Spinal cord (tissue), 10 donors: ENCODE results near the gene CDKL1. TPM values are rescaled to one million over a fixed set of nuclear protein-coding genes. Genes with fewer than 3 reads are reported as not detected.
"Not testable (repeated sequence)": the region's sequence is repeated elsewhere in the genome, so short reads cannot be mapped to it uniquely, and the experiment has no call there.

Source experiments
- DNase-seq, 6 donors: peaks; one replicate each; pipeline versions ENCODE4 v3.0.0 to v3.0.0-alpha.2; 2013 to 2015; ENCODE audit warnings: low spot score in 6 of 6, low read depth in 4 of 6
- H3K27ac ChIP-seq: one replicate; pipeline ENCODE4 v1.5.1; 2013; ENCODE audit warnings: low read depth, low read length, control low read depth
- H3K27me3 ChIP-seq: one replicate; pipeline ENCODE4 v1.6.1; 2013; ENCODE audit warnings: low read length; ENCODE audit not compliant: control insufficient read depth, insufficient read depth
- H3K36me3 ChIP-seq: one replicate; pipeline ENCODE4 v1.6.1; 2013; ENCODE audit warnings: low read length; ENCODE audit not compliant: control insufficient read depth, insufficient read depth
- H3K4me1 ChIP-seq: one replicate; pipeline ENCODE4 v1.6.1; 2013; ENCODE audit warnings: low read length; ENCODE audit not compliant: control insufficient read depth, insufficient read depth
- H3K4me3 ChIP-seq: one replicate; pipeline ENCODE4 v1.5.1; 2013; ENCODE audit warnings: low read depth, low read length, control low read depth
- H3K9me3 ChIP-seq: one replicate; pipeline ENCODE4 v1.6.1; 2013; ENCODE audit warnings: low read length; ENCODE audit not compliant: control insufficient read depth, insufficient read depth
- WGBS: methylation state at CpG from one replicate; pipeline ENCODE4 v1.1.5; 2013; ENCODE audit warnings: missing lambda C conversion rate; ENCODE audit not compliant: insufficient coverage; 5-methylcytosine and 5-hydroxymethylcytosine counted together
- polyA plus RNA-seq, 2 donors: library from polyadenylated mRNA; unstranded; fragments of 120-200 nt; gene quantifications; one replicate each; pipeline ENCODE4 v1.2.1, GENCODE V29; 2013; ENCODE audit not compliant: insufficient read length in 2 of 2
- total RNA-seq, 2 donors: library from RNA; depleted of rRNA in 1 of 2; stranded (reverse); fragments of 120-200 nt in 1 of 2; fragments of >200 nt in 1 of 2; gene quantifications; one replicate each; pipeline versions ENCODE4 v1.2.3 to v1.2.4, GENCODE V29; 2013 to 2014
- donor health status: healthy.

Gene CDKL1
- total and polyA plus RNA-seq, 4 donors, result 13.2 to 16.9 (median 15.1) TPM

DNA sequence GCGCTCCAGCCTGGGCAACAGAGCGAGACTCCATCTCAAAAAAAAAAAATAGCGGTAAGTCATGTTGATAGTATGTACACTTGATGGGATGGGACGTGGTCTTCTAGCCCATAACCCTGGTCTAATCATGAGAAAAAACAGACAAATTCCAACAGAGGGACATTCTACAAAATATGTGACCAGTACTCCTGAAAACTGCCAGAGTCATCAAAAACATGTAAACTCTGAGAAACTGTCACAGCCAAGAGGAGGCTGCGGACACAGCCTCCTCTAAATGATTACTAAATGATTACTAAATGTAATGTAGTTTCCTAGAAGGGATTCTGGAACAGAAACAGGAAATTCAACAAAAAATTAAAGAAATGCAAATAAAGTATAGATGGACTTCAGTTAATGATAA is 20.9 kb downstream of the CDKL1 start:
- H3K27me3 ChIP-seq, result no peaks in the 10 kb centered on the region
- H3K4me1 ChIP-seq, result no peaks in the 10 kb centered on the region
- H3K27ac ChIP-seq, result no peak overlapping the region
- 100% methylated on average over 1 of the region's 5 CpGs for WGBS
- no peaks in the 10 kb centered on the region for H3K36me3 ChIP-seq
- no peaks in the 10 kb centered on the region for H3K9me3 ChIP-seq
- no peak for DNase-seq
- H3K4me3 ChIP-seq, result no peak overlapping the region

DNA sequence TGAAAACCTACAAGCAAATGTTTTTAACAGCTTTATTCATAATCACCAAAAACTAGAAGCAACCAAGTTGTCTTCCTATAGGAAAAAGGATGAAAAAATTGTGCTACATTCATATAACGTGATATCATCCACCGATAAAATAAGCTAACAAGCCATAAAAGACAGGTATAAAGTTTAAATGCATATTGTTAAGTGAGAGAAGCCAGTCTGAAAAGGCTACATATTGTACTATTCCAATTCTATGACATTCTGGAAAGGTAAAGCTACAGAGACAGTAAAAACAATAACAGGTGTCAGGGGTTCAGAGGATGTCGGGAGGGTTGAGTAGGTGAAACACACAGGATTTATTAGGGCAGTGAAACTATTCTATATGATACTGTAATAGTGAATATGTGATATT is 22.7 kb downstream of the CDKL1 start:
- WGBS, result 100% methylated on average over 1 of the region's 3 CpGs
- no peak for DNase-seq
- no peaks in the 10 kb centered on the region for H3K9me3 ChIP-seq
- H3K4me1 ChIP-seq, result no peaks in the 10 kb centered on the region
- no peak overlapping the region for H3K27ac ChIP-seq
- no peak overlapping the region for H3K4me3 ChIP-seq
- H3K27me3 ChIP-seq, result no peaks in the 10 kb centered on the region
- H3K36me3 ChIP-seq, result no peaks in the 10 kb centered on the region

DNA sequence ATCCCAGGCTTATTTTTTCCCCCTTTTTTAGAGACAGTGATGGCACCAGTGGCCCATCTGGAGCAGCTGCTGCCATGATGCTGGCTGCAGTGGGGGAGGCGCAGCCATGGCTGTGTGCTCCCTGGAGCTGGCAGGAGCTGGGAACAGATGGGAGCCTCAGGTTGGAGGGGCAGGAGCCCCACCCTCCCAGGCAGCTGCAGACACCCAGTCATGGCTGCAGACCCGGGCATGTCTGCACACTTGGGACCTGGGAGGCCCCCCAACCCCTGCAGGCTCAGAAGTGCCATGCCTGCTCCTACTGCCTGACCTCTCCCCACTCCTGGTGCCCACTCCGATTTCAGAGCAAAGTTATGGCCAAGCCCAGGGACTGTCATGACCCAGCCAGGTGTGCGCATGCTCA is 25.1 kb downstream of the CDKL1 start:
- DNase-seq, result no peak
- Histone ChIP-seq H3K36me3 (no peaks in the 10 kb centered on the region), H3K27ac (no peak overlapping the region), H3K4me3 (no peak overlapping the region), H3K27me3 (no peaks in the 10 kb centered on the region), H3K4me1 (no peaks in the 10 kb centered on the region), H3K9me3 (no peaks in the 10 kb centered on the region)
- WGBS, result 80% methylated on average over 4 of the region's 4 CpGs

DNA sequence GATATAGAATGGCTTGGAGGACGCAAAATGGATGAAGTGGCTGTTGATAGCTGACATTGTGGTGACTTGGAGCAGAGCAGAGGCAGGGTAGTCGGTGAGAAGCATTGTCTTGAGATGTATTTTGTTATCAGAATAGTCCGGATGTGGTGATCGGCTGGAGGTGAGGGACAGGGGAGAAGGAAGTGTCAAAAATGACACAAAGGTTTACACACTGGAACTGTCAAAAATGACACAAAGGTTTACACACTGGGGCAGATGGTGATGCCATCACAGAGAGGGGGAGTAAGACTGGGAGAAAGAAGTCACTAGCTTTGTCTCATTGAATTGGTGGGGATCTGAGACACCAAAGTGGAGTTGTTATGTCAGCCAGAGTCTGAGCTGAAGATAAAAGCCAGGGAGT is 30.1 kb downstream of the CDKL1 start:
- 89% methylated on average over 4 of the region's 4 CpGs for WGBS
- Histone ChIP-seq H3K27me3 (no peaks in the 10 kb centered on the region), H3K27ac (no peak overlapping the region), H3K4me3 (no peak overlapping the region), H3K36me3 (no peaks in the 10 kb centered on the region), H3K4me1 (no peaks in the 10 kb centered on the region), H3K9me3 (no peaks in the 10 kb centered on the region)
- no peak for DNase-seq

DNA sequence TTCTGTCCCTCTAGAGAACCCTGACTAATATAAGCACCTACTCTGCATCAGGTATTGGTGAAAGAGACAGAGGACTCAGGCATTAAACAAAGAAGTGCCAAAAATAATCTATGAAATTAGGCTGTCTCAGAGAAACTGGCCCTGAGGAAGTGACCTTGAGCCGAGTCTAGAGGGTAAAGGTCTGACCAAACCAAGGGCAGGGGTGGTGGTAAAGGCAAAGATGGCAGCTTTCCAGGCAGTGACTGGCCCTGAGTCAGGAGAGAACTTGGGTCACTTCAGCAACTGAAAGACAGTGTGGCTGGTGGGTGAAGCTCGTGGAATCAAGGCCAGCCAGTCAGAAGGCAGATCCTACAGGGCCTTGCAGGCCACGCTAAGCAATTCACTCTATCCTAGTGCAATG is 30.6 kb downstream of the CDKL1 start:
- Histone ChIP-seq H3K4me1 (no peaks in the 10 kb centered on the region), H3K9me3 (no peaks in the 10 kb centered on the region), H3K4me3 (no peak overlapping the region), H3K27ac (no peak overlapping the region), H3K27me3 (no peaks in the 10 kb centered on the region), H3K36me3 (no peaks in the 10 kb centered on the region)
- 89% methylated on average over 3 of the region's 3 CpGs for WGBS
- DNase-seq, result no peak

DNA sequence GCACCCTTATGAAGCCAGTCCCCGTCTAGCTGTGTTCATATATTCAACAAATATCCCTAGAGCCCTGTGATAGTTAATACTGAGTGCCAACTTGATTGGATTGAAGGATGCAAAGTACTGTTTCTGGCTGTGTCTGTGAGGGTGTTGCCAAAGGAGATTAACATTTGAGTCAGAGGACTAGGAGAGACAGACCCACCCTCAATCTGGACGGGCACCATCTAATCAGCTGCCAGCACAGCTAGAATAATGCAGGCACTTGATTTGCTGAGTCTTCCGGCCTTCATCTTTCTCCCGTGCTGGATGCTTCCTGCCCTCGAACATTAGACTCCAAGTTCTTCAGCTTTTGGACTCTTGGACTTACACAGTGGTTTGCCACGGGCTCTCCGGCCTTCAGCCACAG is 31.1 kb downstream of the CDKL1 start:
- H3K27me3 ChIP-seq, H3K27ac ChIP-seq, H3K36me3 ChIP-seq, H3K4me3 ChIP-seq, DNase-seq, H3K9me3 ChIP-seq, H3K4me1 ChIP-seq: not testable (repeated sequence)
- WGBS, result 89% methylated on average over 6 of the region's 7 CpGs

DNA sequence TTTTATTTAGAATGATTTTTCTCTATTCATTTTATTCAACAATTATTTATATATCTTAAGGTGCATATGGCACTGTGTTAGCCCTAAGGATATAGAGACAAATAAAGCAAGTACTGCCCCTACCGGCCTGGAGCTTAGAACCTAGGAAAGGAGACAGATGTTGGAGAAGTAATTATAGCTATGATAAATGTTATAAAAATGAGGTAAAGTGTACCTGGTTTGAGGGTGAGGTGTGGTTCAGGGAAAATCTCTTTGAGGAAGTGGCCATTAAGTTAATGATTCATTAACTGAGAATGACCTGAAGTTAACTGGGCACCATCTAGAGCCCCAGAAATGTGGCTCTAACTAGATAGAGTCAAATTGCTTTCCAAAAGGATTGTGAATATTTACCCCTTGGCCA is 31.9 kb downstream of the CDKL1 start:
- WGBS, result 88% methylated on average over 1 of the region's 1 CpG
- Histone ChIP-seq H3K9me3 (no peaks in the 10 kb centered on the region), H3K4me3 (no peak overlapping the region), H3K36me3 (no peaks in the 10 kb centered on the region), H3K27ac (no peak overlapping the region), H3K27me3 (no peaks in the 10 kb centered on the region), H3K4me1 (no peaks in the 10 kb centered on the region)
- DNase-seq, result no peak

DNA sequence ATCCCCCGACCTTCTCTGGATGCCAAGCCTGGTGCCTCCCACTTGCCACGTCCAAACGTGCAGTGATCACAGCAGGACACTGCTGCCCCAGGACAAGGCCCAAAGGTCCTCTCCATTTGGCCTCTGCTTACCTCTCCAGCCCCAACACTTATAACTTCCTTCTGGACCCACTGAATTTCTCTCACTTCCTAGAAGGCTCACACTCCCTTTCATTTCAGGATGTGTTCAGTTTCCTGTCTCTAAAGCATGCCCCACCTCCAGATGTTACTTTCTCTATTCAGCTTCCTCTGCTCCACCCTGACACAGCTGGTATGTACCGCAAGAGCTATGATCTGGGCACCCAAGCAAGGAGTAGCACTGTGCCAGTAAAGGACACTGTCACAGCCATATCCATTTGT is 33.0 kb downstream of the CDKL1 start:
- Histone ChIP-seq H3K36me3 (no peaks in the 10 kb centered on the region), H3K4me1 (no peaks in the 10 kb centered on the region), H3K27me3 (no peaks in the 10 kb centered on the region), H3K9me3 (no peaks in the 10 kb centered on the region), H3K4me3 (no peak overlapping the region), H3K27ac (no peak overlapping the region)
- DNase-seq, result no peak
- whole genome bisulfite sequencing, result 59% methylated on average over 4 of the region's 4 CpGs

DNA sequence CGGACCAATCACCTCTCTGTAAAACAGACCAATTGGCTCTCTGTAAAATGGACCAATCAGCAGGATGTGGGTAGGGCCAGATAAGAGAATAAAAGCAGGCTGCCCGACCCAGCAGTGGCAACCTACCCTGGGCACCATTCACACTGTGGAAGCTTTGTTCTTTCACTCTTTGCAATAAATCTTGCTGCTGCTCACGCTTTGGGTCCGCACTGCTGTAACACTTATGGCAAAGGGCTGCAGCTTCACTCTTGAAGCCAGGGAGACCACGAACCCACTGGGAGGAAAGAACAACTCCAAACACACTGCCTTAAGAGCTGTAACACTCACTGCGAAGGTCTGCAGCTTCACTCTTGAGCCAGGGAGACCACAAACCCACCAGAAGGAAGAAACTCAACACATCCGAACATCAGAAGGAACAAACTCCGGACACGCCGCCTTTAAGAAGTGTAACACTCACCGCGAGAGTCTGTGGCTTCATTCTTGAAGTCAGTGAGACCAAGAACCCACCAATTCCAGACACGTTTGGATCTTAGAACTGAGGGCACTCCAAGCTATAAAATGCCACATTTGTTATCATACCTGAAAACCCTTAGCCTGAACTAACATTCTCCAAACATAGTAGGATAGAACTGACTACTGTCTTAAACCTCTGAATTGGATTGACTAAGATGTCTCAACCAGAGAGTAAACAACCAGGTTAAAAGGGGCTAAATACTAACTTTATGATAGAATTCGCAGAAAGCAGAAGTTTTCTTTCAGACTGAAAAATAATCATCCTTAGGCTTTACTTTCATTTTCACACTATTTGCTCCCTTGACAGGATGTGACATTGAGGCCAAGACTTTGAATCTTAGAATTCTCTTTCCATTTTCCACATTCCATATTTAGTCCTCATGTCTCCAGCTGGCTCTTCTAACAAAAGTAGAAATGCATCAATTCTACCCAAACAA is 33.6 kb downstream of the CDKL1 start:
- H3K9me3 ChIP-seq, result no peaks in the 10 kb centered on the region
- no peaks in the 10 kb centered on the region for H3K4me1 ChIP-seq
- peaks cover 1% of the 10 kb centered on the region for H3K36me3 ChIP-seq
- no peak overlapping the region for H3K27ac ChIP-seq
- no peak for DNase-seq
- H3K4me3 ChIP-seq, result no peak overlapping the region
- H3K27me3 ChIP-seq, result no peaks in the 10 kb centered on the region
- 78% methylated on average over 13 of the region's 14 CpGs for WGBS
